ENCODE measurements around the gene TMC5. TPM values are rescaled to one million over a fixed set of nuclear protein-coding genes. Genes with fewer than 3 reads are reported as not detected.
"Not testable (repeated sequence)": the region's sequence is repeated elsewhere in the genome, so short reads cannot be mapped to it uniquely, and the experiment has no call there.

Gene TMC5
- not detected for total RNA-seq
- long read RNA-seq, partial matches to known transcripts: 0 of 1 reads
- long read RNA-seq, other reads (novel, unspliced or antisense): 1 of 1 reads

GRCh38 chr16:19417640-19418039 is at the start of gene TMC5:
Gene TMC5, plus strand, starts transcription at chr16:19417883. Its CDS starts 22,156 bp downstream, at chr16:19440039.
- DNase-seq (ENCODE audit: low spot score): no peak
- intact Hi-C loops (cut with DNase I): no loop called here

GRCh38 chr16:19372541-19372940 is 45.1 kb upstream of the TMC5 start:
- intact Hi-C loops (cut with DNase I); DNase-seq (ENCODE audit: low spot score): not testable (repeated sequence)

GRCh38 chr16:19374402-19374801 is 43.3 kb upstream of the TMC5 start:
- no peak for DNase-seq (ENCODE audit: low spot score)
- intact Hi-C loops (cut with DNase I): no loop called here

GRCh38 chr16:19375561-19376158 is 42.0 kb upstream of the TMC5 start:
- no peak for DNase-seq (ENCODE audit: low spot score)
- intact Hi-C loops (cut with DNase I): loop anchor here (1.0 to 5.0 kb wide), 3 partner anchors 213 to 393 kb away; partner anchors contain the start of gene TMC7

- DNase-seq (ENCODE audit: low spot score): no peak
- intact Hi-C loops (cut with DNase I): loop anchor here (5.0 kb wide), 2 partner anchors 216 to 396 kb away; partner anchors contain the start of gene TMC7
Observed at GRCh38 chr16:19377864-19378263, 39.8 kb upstream of the TMC5 start.

- intact Hi-C loops (cut with DNase I): loop anchor here (5.0 kb wide), 2 partner anchors 216 to 396 kb away; partner anchors contain the start of gene TMC7
- no peak for DNase-seq (ENCODE audit: low spot score)
Observed at GRCh38 chr16:19378511-19378910, 39.2 kb upstream of the TMC5 start.

- intact Hi-C loops (cut with DNase I): loop anchor here (5.0 kb wide), 2 partner anchors 218 to 398 kb away; partner anchors contain the start of gene TMC7
Observed at GRCh38 chr16:19379838-19380237, 37.8 kb upstream of the TMC5 start.

GRCh38 chr16:19380328-19380727 is 37.4 kb upstream of the TMC5 start:
- intact Hi-C loops (cut with DNase I): no loop called here
- DNase-seq (ENCODE audit: low spot score): no peak

More at GRCh38 chr16:19379838-19380237, 37.8 kb upstream of the TMC5 start:
- no peak for DNase-seq (ENCODE audit: low spot score)

- intact Hi-C loops (cut with DNase I): no loop called here
- DNase-seq (ENCODE audit: low spot score): no peak
Observed at GRCh38 chr16:19382084-19382801, 35.4 kb upstream of the TMC5 start.

GRCh38 chr16:19382887-19383816 is 34.5 kb upstream of the TMC5 start:
- DNase-seq (ENCODE audit: low spot score): no peak
- intact Hi-C loops (cut with DNase I): no loop called here

- intact Hi-C loops (cut with DNase I): no loop called here
Observed at GRCh38 chr16:19384656-19385055, 33.0 kb upstream of the TMC5 start.

GRCh38 chr16:19386525-19386924 is 31.2 kb upstream of the TMC5 start:
- no peak for DNase-seq (ENCODE audit: low spot score)
- intact Hi-C loops (cut with DNase I): no loop called here

More at GRCh38 chr16:19384656-19385055, 33.0 kb upstream of the TMC5 start:
- no peak for DNase-seq (ENCODE audit: low spot score)

- DNase-seq (ENCODE audit: low spot score): no peak
- intact Hi-C loops (cut with DNase I): no loop called here
Observed at GRCh38 chr16:19389246-19389645, 28.4 kb upstream of the TMC5 start.

GRCh38 chr16:19391185-19391776 is 26.4 kb upstream of the TMC5 start:
- DNase-seq (ENCODE audit: low spot score); intact Hi-C loops (cut with DNase I): not testable (repeated sequence)

- intact Hi-C loops (cut with DNase I): no loop called here
- no peak for DNase-seq (ENCODE audit: low spot score)
Observed at GRCh38 chr16:19392352-19392751, 25.3 kb upstream of the TMC5 start.

- no peak for DNase-seq (ENCODE audit: low spot score)
- intact Hi-C loops (cut with DNase I): no loop called here
Observed at GRCh38 chr16:19393226-19394111, 24.2 kb upstream of the TMC5 start.

- intact Hi-C loops (cut with DNase I); DNase-seq (ENCODE audit: low spot score): not testable (repeated sequence)
Observed at GRCh38 chr16:19395646-19396267, 21.9 kb upstream of the TMC5 start.

- intact Hi-C loops (cut with DNase I): no loop called here
- DNase-seq (ENCODE audit: low spot score): no peak
Observed at GRCh38 chr16:19396555-19397011, 21.1 kb upstream of the TMC5 start.
